C4-2B (cell line): ENCODE results near the gene CREG2.

Experiments used
- CTCF ChIP-seq: fragments of 450-650 bp; conservative IDR thresholded peaks from 2 replicates; pipeline ENCODE4 v1.5.1; 2017; ENCODE audit warnings: mild to moderate bottlenecking
- ZFX ChIP-seq: fragments of 450-650 bp; IDR thresholded peaks from 2 replicates; pipeline ENCODE4 v1.6.1; 2017

DNA sequence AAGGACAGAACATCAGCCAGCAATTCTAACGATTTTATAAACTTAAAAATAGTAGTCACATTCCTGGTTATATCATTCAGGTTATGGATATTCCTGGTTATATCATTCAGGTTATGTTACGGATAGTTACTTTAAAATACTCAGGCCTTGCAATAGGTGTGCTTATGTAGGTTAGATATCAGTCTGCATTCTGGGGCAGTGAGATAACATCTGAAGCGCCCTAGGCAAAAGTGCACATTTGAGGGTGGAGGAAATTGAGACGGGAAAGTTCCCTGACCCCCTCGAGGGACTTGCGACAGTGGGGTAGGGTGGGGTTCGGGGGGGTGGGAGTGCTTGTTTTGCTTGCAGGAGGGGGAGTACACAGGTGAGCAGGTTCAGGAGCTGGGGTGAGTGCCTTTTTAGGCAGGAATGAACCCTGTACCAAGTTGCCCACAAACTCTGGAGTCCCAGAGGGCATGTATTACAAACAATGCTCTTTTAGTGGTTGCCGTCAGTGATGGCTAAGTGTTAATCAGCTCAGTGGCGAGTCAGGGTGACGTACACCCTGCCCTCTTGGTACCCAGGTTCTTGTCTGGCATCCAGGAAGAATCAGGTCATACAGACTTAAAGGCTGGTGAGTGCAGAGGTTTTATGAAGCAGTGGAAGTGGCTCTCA, 31.8 kb downstream of the CREG2 start:
- TF ChIP-seq CTCF (no peak), ZFX (no peak)
